HG02973 (cell line): ENCODE data around the gene TPCN2.

Source experiments
- ATAC-seq: cut with Tn5 transposase; IDR thresholded peaks from one replicate; pipeline ENCODE4 v1.9.1; 2021; ENCODE audit warnings: moderate library complexity; ENCODE audit not compliant: unreplicated experiment

TPCN2 gene

GRCh38 chr11:69108030-69108429 lies 59.3 kb downstream of the TPCN2 start:
- ATAC-seq, result no peak

GRCh38 chr11:69108559-69108958 lies 59.8 kb downstream of the TPCN2 start:
- ATAC-seq, result no peak

DNA sequence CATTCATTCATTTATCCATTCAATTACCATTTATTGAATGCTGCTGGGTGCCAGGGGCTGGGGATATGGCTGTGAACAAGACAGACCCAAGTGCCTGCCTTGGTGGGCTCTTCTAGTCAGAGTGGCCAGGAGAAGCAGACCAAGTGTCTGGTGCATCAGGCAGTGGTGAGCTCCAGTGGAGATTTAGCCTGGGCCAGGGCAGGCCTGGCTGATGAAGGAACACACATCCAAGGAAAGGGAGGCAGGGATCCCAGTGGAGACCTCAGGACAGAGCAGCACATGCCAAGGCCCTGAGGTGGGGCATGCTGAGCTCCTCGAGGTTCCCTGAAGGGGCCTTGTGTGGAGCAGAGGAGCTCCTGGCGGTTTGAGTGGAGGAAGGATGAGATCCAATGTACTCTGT lies 60.4 kb downstream of the TPCN2 start:
- no peak for ATAC-seq

DNA sequence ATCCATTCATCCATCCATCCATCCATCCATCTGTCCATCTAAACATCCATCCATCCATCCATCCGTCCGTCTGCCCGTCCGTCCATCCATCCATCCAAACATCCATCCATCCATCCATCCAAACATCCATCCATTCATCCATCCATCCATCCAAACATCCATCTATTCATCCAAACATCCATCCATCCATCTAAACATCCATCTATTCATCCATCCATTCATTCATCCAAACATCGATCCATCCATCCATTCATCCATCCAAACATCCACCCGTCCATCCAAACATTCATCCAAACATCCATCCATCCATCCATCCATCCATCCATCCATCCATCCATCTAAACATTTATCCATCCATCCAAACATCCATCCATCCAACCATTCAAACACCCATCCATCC lies 61.7 kb downstream of the TPCN2 start:
- ATAC-seq, result no peak

DNA sequence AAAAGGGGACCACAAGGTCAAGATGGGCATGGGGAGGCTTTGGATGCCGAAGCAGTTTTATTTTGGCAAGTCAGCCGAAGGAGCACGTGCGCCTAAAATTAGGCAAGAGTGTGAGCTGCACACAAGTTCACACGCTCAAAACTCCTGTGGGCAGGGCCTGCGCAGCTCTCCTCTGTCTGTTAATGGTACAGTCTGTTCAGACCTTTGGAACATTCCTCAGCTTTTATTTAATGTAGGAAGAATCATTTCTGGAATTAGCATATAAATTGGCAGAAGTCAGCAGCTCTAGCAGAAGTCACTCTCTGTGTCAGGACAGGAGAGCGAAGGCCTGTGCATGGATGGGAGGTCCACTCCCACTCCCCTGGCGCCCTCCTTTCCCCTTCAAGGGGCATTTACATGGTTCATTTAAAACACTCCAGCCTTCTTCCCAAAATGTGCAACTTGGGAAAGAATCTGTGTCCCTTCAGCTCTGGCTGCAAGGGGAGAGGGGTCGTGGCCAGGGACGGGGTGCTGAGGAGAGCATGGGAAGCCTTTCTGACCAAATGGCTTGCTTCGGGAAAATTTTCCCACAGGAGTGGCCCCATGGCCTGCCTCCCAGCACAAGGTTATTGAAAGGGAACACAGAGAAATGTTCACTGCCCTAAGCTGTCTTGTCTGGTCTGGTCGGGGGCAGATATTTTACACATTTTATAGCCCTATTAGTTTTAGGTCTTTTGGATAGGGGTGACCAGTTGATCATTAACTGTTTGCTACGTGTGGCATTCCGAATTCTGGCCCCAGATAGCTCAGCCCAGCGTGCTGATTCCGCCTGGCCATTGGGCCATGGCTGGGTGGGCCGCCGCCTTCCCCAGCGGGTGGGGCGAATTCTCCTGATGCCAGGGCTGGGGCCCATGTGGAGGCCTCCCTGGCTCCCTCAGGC lies 63.2 kb downstream of the TPCN2 start:
- ATAC-seq, result no peak

DNA sequence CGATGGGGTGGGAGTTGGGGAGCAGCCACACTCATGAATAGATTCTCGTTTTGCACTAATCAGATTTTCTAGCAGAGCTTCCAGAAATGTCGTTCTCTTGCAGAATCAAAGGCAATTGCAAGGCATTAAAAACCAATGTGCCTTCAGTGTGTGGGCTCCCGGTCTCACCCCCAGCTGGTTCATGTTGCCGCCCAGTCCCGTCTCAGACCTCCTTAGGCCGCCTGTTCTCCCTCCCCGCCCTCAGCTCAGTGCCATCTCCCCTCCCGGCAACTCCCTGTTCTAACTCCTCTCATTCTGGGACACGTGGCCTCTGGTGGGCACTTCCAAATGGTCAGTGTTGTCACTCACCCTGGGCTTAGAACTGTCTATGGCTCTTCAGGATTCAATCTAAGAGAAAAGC lies 64.5 kb downstream of the TPCN2 start:
- no peak for ATAC-seq

DNA sequence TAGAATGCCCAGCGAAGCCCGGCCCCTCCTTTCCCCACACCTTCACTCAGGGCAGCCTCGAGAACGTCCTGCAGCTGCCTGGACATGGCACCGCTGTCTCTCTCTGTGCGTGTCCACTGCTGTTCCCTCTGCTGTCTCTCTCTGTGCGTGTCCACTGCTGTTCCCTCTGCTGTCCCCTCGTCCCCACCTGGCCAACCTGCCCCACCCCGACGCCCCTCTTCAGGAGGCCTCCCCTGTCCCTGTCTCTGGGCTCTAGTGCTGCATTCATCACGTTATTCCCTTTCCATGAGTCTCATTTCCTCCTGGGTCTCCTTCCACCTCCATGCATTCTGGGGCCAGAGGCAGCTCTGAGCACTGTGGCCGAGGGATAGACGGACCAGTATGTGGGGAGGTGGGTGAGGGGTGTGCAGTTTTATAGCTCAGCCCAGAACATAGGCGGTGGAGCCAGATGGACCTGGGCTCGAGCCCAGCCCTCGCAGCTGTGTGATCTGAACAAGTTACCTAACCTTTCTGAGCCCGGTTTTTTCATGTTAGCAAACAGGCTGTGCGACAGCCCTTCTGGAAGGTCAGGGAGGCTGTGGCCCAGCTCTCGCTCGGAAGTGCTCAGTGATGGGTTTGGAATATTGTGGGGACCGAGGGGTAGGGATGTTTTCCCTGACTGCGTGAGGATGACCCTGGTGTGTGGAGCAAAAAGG lies 65.1 kb downstream of the TPCN2 start:
- ATAC-seq, result no peak

DNA sequence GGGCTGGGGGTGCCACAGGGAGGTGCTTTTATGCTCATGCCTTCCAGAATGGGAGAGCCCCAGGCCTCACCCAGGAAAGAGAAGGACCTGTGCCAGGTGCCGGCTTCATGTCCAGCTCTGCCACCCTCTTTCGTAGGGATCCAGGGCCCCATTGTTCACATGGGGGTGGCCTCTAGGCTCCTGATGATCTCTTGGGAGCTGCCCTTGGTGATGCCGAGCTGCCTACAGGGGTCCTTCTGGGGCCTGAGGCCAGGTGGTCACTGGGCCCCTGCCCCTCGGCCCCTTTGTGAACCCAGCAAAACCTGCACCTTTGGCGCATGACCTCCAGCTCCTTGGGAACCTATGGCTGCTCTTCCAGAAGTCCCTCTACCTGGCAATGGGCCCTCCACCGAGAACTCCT lies 65.6 kb downstream of the TPCN2 start:
- ATAC-seq, result no peak

GRCh38 chr11:69114811-69115523 lies 66.2 kb downstream of the TPCN2 start:
- ATAC-seq, result no peak

GRCh38 chr11:69115586-69116560 lies 67.1 kb downstream of the TPCN2 start:
- ATAC-seq, result no peak

DNA sequence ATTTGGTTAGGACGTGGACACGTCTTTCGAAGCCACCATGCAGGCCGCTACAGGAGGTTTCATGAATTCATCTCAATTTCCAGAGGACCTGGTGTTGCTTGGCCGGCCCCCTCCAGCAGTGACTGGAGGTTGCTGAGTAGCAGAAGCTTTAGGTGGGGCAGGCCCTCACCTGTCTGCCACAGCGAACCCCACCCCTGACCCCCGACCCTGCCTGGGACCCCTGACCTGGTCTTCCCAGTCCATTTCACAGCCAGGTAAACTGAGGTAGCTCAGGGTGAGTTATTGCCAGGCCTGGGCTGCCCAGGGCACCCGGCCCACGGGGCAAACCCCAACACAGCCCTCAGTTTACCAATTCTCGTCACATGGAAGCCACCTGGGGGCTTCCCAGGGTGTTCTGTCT lies 67.9 kb downstream of the TPCN2 start:
- ATAC-seq, result no peak

DNA sequence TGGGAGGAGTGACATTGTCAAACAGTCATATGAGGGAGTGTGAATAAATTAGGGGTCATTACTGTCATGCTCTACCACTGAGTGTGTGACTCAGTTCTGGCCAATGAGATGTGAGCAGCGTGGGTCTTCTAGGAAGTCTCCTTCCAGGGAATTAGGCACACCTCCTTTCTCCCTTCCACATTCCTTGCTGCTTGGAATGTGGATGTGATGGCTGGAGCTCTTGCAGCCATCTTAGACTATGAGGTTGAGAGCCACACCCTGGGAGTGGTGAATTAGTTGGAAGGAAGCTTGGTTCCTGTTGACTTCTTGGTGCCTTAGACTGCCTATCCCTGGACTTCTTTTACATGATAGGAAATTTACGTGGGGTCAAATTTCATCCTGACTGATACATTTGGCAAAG lies 70.5 kb downstream of the TPCN2 start:
- no peak for ATAC-seq

- no peak for ATAC-seq
Measured at GRCh38 chr11:69120096-69120875, 71.6 kb downstream of the TPCN2 start.

GRCh38 chr11:69121021-69121420 lies 72.3 kb downstream of the TPCN2 start:
- no peak for ATAC-seq

- ATAC-seq, result no peak
Measured at GRCh38 chr11:69121621-69122325, 73.0 kb downstream of the TPCN2 start.

GRCh38 chr11:69122326-69122629 lies 73.5 kb downstream of the TPCN2 start:
- ATAC-seq, result no peak

GRCh38 chr11:69122630-69123431 lies 74.1 kb downstream of the TPCN2 start:
- ATAC-seq, result no peak
